MCF 10A (cell line): ENCODE results near the gene SLC23A3. TPM values are rescaled to one million over a fixed set of nuclear protein-coding genes. Genes with fewer than 3 reads are reported as not detected.

Experiments
- BruUV-seq: library from RNA; stranded (reverse); fragments of 400-500 nt; replicated peaks from 2 replicates; lab custom pipeline; 2021; lab: Mats Ljungman, UMichigan
- CTCF ChIA-PET: fragments of 300-600 bp; sonication (Branson Sonifier 250); formaldehyde crosslinking; extraction: SDS; loops from one replicate; lab custom pipeline; 2021; ENCODE audit warnings: antibody characterized with exemption, inconsistent platforms; lab: Yijun Ruan, JAX
- POLR2A ChIA-PET: fragments of 300-600, 350-650 bp; sonication (Branson Sonifier 250); formaldehyde crosslinking; extraction: SDS; loops from one replicate; lab custom pipeline; 2020; ENCODE audit warnings: antibody characterized with exemption, inconsistent platforms; lab: Yijun Ruan, JAX
- DNase-seq: peaks from one replicate; pipeline ENCODE4 v3.0.0-alpha.2; 2018; ENCODE audit not compliant: unreplicated experiment
- H3K27ac Mint-ChIP-seq: one replicate; pipeline ENCODE4 v1.8.0; 2022; ENCODE audit warnings: mild to moderate bottlenecking, low read depth, mixed read lengths; ENCODE audit not compliant: unreplicated experiment
- H3K27me3 Mint-ChIP-seq: one replicate; pipeline ENCODE4 v1.8.0; 2022; ENCODE audit warnings: mixed read lengths; ENCODE audit not compliant: insufficient read depth, unreplicated experiment
- H3K36me3 Mint-ChIP-seq: one replicate; pipeline ENCODE4 v1.8.0; 2022; ENCODE audit warnings: mild to moderate bottlenecking, moderate library complexity, mixed read lengths; ENCODE audit not compliant: insufficient read depth, unreplicated experiment
- H3K4me1 Mint-ChIP-seq: one replicate; pipeline ENCODE4 v1.8.0; 2022; ENCODE audit warnings: mixed read lengths; ENCODE audit not compliant: insufficient read depth, unreplicated experiment
- H3K4me3 Mint-ChIP-seq: one replicate; pipeline ENCODE4 v1.8.0; 2022; ENCODE audit warnings: mild to moderate bottlenecking, moderate library complexity, mixed read lengths; ENCODE audit not compliant: unreplicated experiment
- H3K9me3 Mint-ChIP-seq: one replicate; pipeline ENCODE4 v1.8.0; 2022; ENCODE audit warnings: mixed read lengths; ENCODE audit not compliant: unreplicated experiment
- intact Hi-C: fragments of 100-400 bp; cut with micrococcal nuclease; formaldehyde crosslinking; loops from 2 replicates; pipeline ENCODE4 v1.14.1; 2022
- total RNA-seq: library from RNA; stranded (reverse); gene quantifications from 2 replicates; pipeline ENCODE4 v1.2.3, GENCODE V29; 2022
- TF ChIP-seq, protein P1 (sequence below): fragments of 200-600 bp; IDR thresholded peaks from one replicate; pipeline ENCODE4 v1.8.0; 2022; ENCODE audit warnings: antibody characterized with exemption, mild to moderate bottlenecking; ENCODE audit not compliant: unreplicated experiment

SLC23A3 gene
- total RNA-seq, 1 experiment from 2014 or later: 1.7 TPM

DNA sequence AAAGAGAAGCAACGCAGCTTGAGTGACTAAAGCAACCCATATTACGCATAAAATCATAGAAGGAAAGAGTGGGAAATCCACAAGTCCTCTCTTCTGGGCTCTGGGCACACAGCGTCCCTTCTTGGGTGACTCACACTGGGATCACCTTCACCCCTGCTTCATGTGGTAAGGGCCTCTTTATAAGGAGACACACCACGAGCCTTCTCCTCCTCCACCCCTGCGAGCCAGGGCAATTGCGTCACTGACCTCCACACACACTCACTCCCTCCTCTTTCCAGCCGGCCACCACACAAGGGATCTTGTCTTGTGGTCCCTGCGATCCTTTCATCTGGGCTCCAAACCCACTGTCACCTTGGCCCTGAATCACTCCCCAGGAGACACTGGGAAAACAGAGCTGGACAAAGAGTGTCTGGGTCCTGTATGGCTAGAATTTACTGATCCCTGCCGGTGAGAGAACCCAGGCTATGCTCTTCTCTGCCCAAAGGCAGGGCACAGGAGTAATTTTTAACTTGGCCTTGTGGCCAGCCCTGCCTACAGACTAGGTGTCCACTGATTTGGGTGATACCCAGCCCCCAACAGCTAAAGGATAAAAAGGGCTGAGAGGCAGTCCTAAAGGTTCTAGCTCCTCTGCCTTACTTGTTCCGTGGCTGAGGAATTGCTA is 44.5 kb downstream of the SLC23A3 start:
- peak overlapping the region; percentile 33 for H3K4me3 Mint-ChIP-seq
- no peaks in the 10 kb centered on the region for H3K9me3 Mint-ChIP-seq
- no peaks in the 10 kb centered on the region for H3K36me3 Mint-ChIP-seq
- intact Hi-C loops: loop anchor here (2.0 kb wide), 2 partner anchors 17 to 67 kb away; no protein-coding TSS in a partner anchor
- no peaks in the 10 kb centered on the region for H3K27me3 Mint-ChIP-seq
- ChIA-PET POLR2A (no interaction called here), CTCF (interaction anchor here (0.6 to 9.6 kb wide), 8 partner anchors 30 to 421 kb away, joined by 3 to 112 read pairs (median 4); no protein-coding TSS in a partner anchor)
- TF ChIP-seq, protein P1, sequence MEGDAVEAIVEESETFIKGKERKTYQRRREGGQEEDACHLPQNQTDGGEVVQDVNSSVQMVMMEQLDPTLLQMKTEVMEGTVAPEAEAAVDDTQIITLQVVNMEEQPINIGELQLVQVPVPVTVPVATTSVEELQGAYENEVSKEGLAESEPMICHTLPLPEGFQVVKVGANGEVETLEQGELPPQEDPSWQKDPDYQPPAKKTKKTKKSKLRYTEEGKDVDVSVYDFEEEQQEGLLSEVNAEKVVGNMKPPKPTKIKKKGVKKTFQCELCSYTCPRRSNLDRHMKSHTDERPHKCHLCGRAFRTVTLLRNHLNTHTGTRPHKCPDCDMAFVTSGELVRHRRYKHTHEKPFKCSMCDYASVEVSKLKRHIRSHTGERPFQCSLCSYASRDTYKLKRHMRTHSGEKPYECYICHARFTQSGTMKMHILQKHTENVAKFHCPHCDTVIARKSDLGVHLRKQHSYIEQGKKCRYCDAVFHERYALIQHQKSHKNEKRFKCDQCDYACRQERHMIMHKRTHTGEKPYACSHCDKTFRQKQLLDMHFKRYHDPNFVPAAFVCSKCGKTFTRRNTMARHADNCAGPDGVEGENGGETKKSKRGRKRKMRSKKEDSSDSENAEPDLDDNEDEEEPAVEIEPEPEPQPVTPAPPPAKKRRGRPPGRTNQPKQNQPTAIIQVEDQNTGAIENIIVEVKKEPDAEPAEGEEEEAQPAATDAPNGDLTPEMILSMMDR: no peak
- TSS peak; percentile 70 for BruUV-seq
- peaks cover 43% of the 10 kb centered on the region for H3K4me1 Mint-ChIP-seq
- H3K27ac Mint-ChIP-seq: peak overlapping the region; percentile 93
- DNase-seq: peak; percentile 92

DNA sequence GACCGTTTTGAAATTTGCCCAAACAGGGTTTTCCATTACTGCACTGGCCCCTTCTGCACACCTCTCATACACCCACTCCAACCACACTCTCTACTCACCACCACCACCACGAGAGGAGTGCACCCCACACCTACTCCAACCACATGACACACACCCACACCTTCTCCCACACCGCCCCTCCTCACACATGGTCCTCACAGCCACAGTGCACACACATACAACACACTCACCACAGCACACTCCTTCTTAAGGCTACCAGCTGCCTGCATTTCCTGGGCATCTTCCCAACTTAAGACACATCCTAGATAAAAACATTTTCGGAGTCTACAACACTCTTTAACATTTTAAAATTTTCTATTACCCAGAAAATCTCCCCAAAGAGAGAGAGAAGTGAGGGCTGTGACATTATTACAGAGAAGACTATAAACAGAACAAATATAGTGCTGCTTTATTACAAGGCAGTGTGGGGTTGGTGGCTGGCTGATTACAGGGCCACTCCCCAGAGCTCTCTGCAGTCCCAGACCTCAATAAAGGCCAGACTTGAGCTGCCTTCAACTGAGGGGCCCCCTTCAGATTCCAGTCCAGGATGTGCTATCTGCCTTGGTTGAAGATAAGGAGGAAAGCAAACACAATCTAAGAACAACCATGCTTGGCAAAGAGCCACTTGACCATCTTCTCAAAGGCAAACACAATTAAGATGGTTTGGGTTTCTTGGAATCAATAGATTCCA is 45.3 kb downstream of the SLC23A3 start:
- DNase-seq: no peak
- intact Hi-C loops: loop anchor here (2.0 kb wide), 2 partner anchors 18 to 66 kb away; no protein-coding TSS in a partner anchor
- Mint-ChIP-seq H3K9me3 (no peaks in the 10 kb centered on the region), H3K27ac (peak overlapping the region; percentile 93), H3K27me3 (no peaks in the 10 kb centered on the region), H3K4me1 (peaks cover 43% of the 10 kb centered on the region), H3K4me3 (peak overlapping the region; percentile 33), H3K36me3 (no peaks in the 10 kb centered on the region)
- ChIA-PET POLR2A (no interaction called here), CTCF (interaction anchor here (0.6 to 9.6 kb wide), 9 partner anchors 29 to 420 kb away, joined by 3 to 112 read pairs (median 4); partner anchors contain the start of gene CFAP65)
- TF ChIP-seq, protein P1: no peak
- BruUV-seq: no TSS peak

DNA sequence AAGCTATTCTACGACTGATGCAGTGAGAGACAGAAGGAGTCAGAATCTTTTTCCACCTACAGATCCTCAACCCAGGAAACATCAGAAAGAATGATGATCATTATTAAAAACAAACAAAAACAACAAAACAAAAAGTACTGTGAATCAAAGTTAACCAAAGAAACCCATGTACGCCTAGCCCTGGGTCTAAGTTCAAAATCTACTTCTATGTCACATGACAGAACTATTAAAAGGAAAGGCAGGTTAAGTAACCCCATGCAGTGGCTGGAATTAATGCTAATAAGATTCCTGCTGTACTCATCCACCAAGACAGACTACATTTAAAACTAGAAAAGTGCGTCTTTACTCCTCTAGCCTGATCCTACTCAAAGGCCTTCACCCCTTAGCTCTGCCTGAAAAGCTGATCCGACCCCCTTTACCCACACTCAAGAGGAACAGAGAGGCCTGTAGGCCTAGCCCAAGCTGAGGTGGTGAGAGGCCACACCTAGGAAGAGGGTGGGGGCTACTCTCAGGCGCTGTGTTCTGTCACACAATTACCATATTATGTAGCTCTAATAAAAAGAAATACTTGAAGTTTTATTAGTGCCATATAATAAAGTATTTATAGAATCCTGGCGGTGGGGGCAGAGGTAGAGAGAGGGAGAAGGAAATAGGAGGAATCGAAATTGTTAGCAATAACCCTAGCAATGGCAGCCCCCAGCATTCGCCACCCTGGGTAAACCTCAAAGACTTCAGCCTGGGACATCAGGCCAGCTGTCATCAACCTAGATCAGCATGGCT is 46.3 kb downstream of the SLC23A3 start:
- H3K36me3 Mint-ChIP-seq: no peaks in the 10 kb centered on the region
- H3K27me3 Mint-ChIP-seq: no peaks in the 10 kb centered on the region
- no TSS peak for BruUV-seq
- no peak for DNase-seq
- intact Hi-C loops: loop anchor here (2.0 kb wide), 2 partner anchors 19 to 65 kb away; no protein-coding TSS in a partner anchor
- TF ChIP-seq, protein P1: no peak
- peak overlapping the region; percentile 93 for H3K27ac Mint-ChIP-seq
- H3K4me3 Mint-ChIP-seq: no peak overlapping the region
- ChIA-PET POLR2A (no interaction called here), CTCF (interaction anchor here (0.7 to 9.6 kb wide), 9 partner anchors 20 to 233 kb away, joined by 3 to 112 read pairs (median 4); partner anchors contain the start of gene CFAP65)
- no peaks in the 10 kb centered on the region for H3K9me3 Mint-ChIP-seq
- H3K4me1 Mint-ChIP-seq: peaks cover 43% of the 10 kb centered on the region
